GM21367 (cell line): ENCODE measurements around the gene STPG1.

Experiments
- ATAC-seq: cut with Tn5 transposase; IDR thresholded peaks from one replicate; pipeline ENCODE4 v1.9.1; 2021; ENCODE audit not compliant: unreplicated experiment

Gene STPG1

GRCh38 chr1:24344090-24344742, 69.4 kb downstream of the STPG1 start:
- no peak for ATAC-seq

- ATAC-seq: no peak
Measured at GRCh38 chr1:24343412-24344089, 70.0 kb downstream of the STPG1 start.

DNA sequence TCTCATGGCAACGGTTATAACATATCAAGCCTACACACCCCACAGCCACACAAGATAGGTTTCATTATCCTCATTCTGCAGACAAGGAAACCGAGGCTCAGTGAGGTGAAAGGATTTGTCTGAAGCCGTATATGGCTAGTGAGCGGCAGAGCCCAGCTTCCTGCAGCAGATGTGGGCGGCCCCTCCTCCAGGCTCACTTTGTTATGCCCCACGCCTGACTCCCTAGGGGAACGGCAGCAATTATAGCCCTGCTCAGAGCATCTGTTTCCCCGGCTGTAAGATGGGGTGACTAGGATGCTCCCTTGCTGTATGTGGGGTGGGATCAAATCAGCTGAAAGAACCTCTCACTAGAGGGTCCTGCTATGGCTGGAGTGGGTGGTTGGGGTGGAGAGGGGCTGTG, 72.3 kb downstream of the STPG1 start:
- no peak for ATAC-seq

- no peak for ATAC-seq
Measured at GRCh38 chr1:24340770-24341169, 72.8 kb downstream of the STPG1 start.

DNA sequence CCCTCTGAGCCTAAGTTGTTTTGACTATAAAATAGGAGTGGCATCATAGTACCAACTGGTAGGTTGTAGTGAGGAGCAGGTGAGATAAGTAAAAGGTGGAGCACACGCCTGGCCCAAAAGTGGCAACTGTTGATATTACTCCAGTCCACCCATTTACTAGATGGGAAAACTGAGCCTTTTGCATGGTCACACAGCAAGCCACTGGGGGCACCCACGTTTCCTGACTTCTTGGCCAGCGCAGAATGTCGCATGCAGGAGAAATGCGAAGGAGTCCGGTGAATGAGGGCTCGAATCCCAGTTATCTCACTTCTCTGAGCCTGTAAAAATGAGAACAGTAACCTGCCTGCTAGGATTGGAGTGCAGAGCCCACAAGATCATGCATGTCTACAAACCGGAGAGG, 73.6 kb downstream of the STPG1 start:
- ATAC-seq: no peak

DNA sequence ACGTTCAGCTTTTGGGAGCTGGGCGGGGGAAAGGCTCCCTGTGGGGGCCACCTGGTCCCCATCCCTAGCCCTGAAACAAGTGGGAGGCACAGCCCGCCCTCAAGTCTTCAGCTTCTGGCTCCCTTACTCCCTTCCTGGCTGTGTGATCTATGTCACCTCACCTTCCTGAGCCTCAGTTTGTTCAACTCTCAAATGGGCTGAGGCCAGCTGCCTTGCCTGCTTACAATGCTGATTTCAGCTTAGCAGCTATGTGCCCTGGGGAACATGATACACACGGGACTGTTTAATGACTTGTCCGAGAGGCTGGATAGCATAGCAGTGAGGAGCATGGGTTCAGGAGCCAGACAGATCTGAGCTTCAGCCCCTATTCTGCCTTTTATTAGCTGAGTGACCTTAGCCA, 75.1 kb downstream of the STPG1 start:
- ATAC-seq: no peak

DNA sequence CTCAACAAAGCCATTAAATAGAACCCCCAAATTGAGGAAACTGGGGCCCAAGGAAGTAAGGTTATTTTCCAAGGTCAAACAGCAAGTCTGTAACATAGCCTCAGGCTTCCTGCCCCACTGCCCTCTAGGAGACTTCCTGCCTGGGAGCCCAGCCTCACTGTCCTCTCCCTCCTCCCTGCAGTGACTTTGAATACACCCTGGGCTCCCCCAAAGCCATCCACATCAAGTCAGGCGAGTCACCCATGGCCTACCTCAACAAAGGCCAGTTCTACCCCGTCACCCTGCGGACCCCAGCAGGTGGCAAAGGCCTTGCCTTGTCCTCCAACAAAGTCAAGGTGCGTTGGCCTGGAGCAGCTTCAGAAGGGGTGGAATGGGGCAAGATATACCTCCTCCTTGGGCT, 76.1 kb downstream of the STPG1 start:
- ATAC-seq: no peak

DNA sequence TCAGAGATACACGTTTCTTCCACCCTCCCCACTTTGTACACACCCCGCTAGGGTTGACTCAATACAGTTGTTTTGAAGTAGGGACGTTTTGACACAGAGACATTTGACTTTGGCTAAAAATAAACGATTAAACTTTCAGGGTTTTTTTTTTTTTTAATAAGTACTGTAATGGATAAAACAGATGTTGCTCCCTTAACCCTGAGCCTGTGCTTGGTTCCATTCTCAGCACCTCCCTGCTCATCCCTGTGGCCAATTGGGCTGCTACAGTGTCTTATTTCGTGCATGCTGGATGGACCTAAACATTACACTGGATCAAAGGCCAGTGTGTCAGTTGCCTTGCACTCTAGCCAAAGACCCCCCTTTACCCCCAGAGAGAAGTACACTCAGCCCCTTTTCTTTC, 77.5 kb downstream of the STPG1 start:
- ATAC-seq: no peak

DNA sequence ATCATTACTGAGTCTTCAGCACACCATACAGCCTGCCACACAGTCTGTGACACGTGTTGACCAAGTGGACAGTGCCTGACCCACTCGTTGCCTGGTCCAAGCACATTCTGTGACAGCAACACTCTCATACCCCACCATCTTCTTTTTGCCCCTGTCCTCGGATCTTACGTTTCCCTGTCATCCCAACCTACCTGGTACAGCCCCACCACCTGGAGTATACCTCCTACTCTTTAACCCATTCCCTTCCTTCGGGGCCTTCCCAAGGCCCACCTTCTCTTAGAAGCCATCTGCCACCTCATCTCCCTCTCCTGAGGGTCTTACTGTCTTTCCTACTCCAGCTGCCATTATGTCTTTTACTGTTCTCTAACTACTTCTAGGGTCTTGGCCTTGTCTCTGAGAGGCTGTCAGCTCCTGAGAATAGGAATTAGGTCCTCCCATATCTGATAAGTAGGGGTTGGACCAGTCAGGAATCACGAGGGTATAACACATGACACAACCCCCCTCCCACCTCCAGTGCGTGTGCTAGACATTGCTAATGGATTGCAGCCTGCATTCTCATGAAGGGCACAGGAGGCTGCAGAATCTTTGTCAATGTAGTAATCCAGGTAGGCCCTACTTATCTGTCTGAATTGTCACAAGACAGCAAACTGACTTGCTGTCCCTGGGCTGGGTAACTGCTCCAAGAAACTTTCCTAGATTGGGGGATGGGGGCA, 81.5 kb downstream of the STPG1 start:
- no peak for ATAC-seq

DNA sequence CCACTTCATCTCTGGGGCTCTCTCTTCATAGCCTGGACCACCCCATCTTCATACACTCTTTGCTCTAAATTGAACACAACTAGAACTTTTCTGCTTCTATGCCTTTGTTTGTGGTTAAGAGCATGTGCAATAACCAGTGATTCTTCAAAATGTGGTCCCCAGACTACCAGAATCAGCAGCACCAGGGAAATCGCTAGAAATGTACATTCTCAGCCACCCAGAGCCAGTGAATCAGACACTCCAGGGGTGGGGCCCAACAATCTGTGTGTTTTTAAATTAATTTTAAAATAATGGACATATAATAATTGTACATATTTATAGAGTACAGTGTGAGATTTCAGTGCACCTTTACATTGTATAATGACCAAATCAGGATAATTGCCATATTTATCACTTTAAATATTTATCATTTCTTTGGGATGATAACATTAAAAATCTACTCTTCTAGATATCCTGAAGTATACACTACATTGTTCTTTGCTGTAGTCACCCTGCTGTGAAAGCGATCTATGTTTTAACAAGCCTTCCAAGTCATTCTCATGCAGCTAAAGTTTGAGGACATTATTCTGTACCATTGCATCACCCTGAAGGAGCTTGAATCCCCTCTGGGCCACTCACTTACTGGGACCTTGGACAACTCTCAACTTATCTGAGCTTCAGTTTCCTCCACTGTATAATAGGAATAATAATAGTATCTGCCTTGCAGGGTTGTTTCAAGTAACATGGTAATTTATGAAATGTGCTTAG, 83.6 kb downstream of the STPG1 start:
- no peak for ATAC-seq

DNA sequence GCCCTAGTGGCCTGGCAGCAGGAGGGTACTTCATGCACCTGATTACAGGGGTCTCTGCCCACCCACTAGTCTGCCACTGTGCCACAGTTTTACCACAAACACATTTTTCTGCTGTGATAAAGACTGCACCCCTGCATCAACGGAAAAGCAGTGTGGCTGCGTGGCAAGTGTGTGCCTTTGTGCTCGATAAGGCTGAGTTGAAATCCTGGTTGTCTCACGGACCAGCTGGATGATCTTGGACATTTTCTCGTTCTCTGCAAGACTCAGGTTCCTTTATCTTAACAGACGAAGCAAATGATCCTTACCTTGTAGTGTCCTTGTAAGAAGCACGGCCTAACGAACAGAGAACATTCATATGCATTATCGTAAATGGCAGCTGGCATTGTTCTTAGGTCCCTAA, 84.3 kb downstream of the STPG1 start:
- ATAC-seq: no peak

DNA sequence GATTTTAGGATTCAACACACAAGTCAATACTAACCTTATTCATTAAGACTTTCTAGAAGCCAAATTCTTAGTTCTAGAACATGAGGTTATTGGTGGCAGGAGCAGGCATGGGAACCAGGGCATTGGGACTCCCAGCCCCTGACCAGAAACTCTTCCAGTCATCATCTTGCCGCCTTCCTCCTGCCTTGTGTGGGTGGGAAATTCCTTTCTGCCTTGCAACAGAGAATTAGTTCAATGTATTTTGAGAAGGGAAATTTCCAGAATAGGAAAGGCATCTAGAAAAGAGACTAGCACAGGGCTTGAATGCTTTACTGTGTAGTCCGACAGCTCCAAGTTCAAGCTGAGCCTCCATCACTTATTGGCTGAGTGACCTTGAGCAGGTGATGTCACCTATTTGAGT, 85.7 kb downstream of the STPG1 start:
- no peak for ATAC-seq

DNA sequence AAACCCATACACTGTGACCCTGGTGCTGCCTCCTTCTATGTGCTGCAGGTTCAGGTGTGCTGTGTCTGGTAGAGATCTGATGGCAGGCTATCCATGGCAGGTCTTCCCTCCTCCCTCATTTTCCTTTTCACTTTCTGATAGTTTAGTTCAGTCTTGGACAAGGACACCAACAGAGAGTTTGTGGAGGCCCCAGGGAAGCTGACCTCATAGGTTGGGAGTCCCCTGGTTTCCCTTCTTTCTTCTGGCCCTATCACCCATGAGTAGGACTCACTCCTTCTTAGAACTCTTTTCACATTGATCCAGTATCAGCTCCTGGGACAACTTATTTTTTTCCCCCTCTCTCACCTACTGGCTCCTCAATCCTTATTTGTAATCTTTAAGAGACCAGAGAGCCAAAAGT, 86.1 kb downstream of the STPG1 start:
- no peak for ATAC-seq

DNA sequence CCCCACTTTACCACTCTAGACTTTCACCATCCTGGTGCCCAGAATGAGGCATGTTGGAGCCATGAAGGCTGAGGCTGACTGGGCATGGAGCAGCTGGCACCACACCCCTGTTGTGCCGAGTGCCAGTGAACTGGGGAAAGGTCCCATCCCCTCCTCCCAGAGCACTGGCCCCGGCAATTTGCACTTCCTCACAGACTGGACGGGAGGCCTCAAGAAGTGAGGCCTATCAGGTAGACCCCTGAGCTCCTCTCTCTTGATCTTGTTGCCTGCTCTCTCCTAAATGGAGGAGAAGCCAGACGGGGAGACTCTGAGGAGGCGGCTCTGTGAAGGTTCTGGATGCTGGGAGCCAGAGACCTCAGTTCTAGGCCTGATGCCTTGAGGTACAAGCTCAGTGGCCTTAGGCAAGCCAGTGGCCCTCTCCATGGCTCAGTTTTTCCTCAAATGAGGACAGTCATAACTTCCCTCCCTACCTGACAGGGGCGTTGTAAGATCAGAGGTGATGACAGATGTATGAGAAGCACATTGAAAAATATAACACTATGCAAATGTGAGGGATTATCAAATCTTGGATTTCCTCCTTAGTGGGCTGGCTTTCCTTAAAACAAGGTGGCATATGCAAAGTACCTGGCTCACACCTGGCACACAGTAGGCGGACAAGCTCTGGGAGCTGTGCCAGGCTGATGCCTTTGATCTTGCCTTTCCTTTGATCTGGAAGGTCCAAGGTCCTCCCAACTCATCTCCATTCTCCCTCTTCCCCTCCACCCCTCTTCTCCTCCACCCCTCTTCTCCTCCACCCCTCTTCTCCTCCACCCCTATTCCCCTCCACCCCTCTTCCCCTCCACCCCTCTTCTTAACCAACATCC, 87.8 kb downstream of the STPG1 start:
- no peak for ATAC-seq

DNA sequence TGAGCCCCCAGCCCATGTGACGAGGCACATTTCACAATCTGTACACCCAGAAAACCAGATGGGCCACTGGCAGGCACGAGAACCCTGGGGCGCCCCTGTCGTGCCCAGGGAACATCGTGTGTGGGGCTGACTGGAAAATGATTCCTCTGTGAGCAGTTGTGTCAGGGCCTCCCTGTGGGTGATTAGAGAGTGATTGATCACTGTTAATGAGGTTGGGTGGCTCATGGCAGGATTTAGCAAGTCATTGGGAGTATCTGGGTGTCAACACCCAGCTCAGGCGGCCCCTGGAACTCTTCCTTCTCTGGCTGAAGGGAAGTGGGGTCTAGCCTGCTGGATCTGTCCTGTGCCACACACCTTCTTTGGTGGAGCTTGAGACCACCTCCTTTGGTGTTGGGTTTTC, 88.7 kb downstream of the STPG1 start:
- ATAC-seq: no peak

DNA sequence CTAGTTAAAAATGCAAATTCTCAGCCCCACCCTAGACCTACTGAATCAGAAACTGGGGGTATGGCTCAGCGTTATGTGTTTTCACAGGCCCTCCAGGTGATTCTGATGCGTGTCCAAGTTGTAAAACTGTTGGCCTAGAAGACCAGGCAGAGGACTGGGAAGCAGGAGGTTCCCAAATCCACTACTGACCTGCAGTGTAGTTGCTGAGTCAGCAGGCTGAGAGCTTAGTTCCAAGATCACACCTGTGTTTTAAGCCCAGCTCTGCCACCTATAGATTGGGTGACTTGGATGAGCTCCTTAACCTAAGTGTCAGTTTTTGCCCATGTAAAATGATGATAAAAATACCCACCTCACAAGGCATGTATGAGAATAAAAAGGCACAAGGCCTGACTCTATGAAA, 90.3 kb downstream of the STPG1 start:
- no peak for ATAC-seq

DNA sequence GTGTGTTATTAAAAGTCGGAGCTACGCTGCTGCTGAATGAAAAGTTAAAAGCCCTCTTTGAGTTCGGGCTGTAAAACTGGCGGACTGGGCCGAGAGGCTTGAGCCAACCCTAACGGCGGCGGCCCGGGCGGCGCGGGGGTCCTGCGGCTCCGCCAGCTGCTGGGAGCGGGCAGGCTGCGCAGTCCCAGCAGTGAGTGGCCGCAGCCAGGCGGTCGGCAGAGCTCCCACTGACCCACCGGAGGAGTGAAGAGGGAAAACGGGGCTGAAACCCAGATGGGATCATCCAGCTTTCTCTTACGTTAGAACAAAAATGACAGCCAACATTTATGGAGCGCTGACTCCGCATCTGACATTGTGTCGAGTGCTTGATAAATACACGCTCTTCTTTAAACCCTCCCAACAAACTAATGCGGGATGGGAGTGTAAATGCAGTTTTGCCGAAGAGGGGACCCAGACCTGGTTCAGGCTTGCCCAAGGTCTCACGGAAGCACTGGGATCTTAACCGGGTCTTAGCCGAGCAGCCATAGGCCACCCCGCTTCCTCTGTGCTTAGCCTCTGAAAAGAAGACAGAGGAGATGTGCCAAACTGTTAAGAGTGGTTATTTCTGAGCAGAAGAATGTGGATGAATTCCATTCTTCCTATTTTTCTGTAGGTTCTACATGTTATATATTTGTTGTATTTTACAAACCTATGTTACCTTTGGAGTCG, 91.0 kb downstream of the STPG1 start:
- no peak for ATAC-seq

GRCh38 chr1:24321697-24322469, 91.7 kb downstream of the STPG1 start:
- no peak for ATAC-seq

GRCh38 chr1:24321126-24321525, 92.5 kb downstream of the STPG1 start:
- ATAC-seq: no peak
